ENCODE results near the gene PLPP7. TPM values are rescaled to one million over a fixed set of nuclear protein-coding genes. Genes with fewer than 3 reads are reported as not detected.

PLPP7 gene
- total RNA-seq, 1 experiment from 2014 or later = not detected

- Mint-ChIP-seq H3K4me1 (ENCODE audit: insufficient read depth, unreplicated experiment) (no peaks in the 10 kb centered on the region), H3K27ac (ENCODE audit: low read depth, unreplicated experiment) (no peak overlapping the region), H3K36me3 (ENCODE audit: insufficient read depth, unreplicated experiment) (no peaks in the 10 kb centered on the region), H3K27me3 (ENCODE audit: insufficient read depth, unreplicated experiment) (peaks cover 18% of the 10 kb centered on the region), H3K4me3 (ENCODE audit: unreplicated experiment) (no peak overlapping the region), H3K9me3 (ENCODE audit: unreplicated experiment) (no peaks in the 10 kb centered on the region)
- no peak for DNase-seq (ENCODE audit: unreplicated experiment)
- BruUV-seq (replicated peaks) = no TSS peak
- intact Hi-C loops (cut with micrococcal nuclease) = no loop called here
- ChIA-PET CTCF (interaction anchor here (0.9 to 1.0 kb wide), 2 partner anchors 31 to 57 kb away, joined by 3 to 4 read pairs; no protein-coding TSS in a partner anchor), POLR2A (interaction anchor here (0.6 to 0.7 kb wide), 2 partner anchors 42 to 44 kb away, joined by 3 to 4 read pairs; no protein-coding TSS in a partner anchor)
- TF ChIP-seq CTCF (IDR thresholded peaks at IDR 0.05; ENCODE audit: unreplicated experiment) = no peak
These were observed 3.4 kb downstream of the PLPP7 start for GRCh38 chr9:131292937-131293336.

- TF ChIP-seq CTCF (IDR thresholded peaks at IDR 0.05; ENCODE audit: unreplicated experiment) = no peak
- CTCF ChIA-PET = interaction anchor here (1.2 kb wide), 1 partner anchor 19 kb away, joined by 3 read pairs; no protein-coding TSS in a partner anchor
- no TSS peak for BruUV-seq (replicated peaks)
- POLR2A ChIA-PET = no interaction called here
- Mint-ChIP-seq H3K4me1 (ENCODE audit: insufficient read depth, unreplicated experiment) (no peaks in the 10 kb centered on the region), H3K4me3 (ENCODE audit: unreplicated experiment) (no peak overlapping the region), H3K9me3 (ENCODE audit: unreplicated experiment) (no peaks in the 10 kb centered on the region), H3K36me3 (ENCODE audit: insufficient read depth, unreplicated experiment) (no peaks in the 10 kb centered on the region), H3K27ac (ENCODE audit: low read depth, unreplicated experiment) (no peak overlapping the region), H3K27me3 (ENCODE audit: insufficient read depth, unreplicated experiment) (peaks cover 18% of the 10 kb centered on the region)
- intact Hi-C loops (cut with micrococcal nuclease) = no loop called here
- no peak for DNase-seq (ENCODE audit: unreplicated experiment)
These were observed 6.9 kb downstream of the PLPP7 start for GRCh38 chr9:131296460-131296859.

- Mint-ChIP-seq H3K36me3 (ENCODE audit: insufficient read depth, unreplicated experiment) (no peaks in the 10 kb centered on the region), H3K9me3 (ENCODE audit: unreplicated experiment) (no peaks in the 10 kb centered on the region), H3K27ac (ENCODE audit: low read depth, unreplicated experiment) (no peak overlapping the region), H3K4me1 (ENCODE audit: insufficient read depth, unreplicated experiment) (no peaks in the 10 kb centered on the region), H3K4me3 (ENCODE audit: unreplicated experiment) (no peak overlapping the region), H3K27me3 (ENCODE audit: insufficient read depth, unreplicated experiment) (peaks cover 18% of the 10 kb centered on the region)
- POLR2A ChIA-PET = no interaction called here
- intact Hi-C loops (cut with micrococcal nuclease) = no loop called here
- CTCF ChIA-PET = interaction anchor here (0.6 to 1.2 kb wide), 3 partner anchors 19 to 54 kb away, joined by 3 to 5 read pairs (median 3); no protein-coding TSS in a partner anchor
- no peak for DNase-seq (ENCODE audit: unreplicated experiment)
- no TSS peak for BruUV-seq (replicated peaks)
- no peak for TF ChIP-seq CTCF (IDR thresholded peaks at IDR 0.05; ENCODE audit: unreplicated experiment)
These were observed 7.5 kb downstream of the PLPP7 start for GRCh38 chr9:131296906-131297500.

GRCh38 chr9:131297903-131298302 lies 8.4 kb downstream of the PLPP7 start:
- no TSS peak for BruUV-seq (replicated peaks)
- CTCF ChIA-PET = interaction anchor here (1.2 kb wide), 1 partner anchor 18 kb away, joined by 3 read pairs; no protein-coding TSS in a partner anchor

More at GRCh38 chr9:131297903-131298302, 8.4 kb downstream of the PLPP7 start:
- TF ChIP-seq CTCF (IDR thresholded peaks at IDR 0.05; ENCODE audit: unreplicated experiment) = no peak
- no peak overlapping the region for H3K27ac Mint-ChIP-seq (ENCODE audit: low read depth, unreplicated experiment)
- DNase-seq (ENCODE audit: unreplicated experiment) = no peak
- no peaks in the 10 kb centered on the region for H3K9me3 Mint-ChIP-seq (ENCODE audit: unreplicated experiment)
- intact Hi-C loops (cut with micrococcal nuclease) = no loop called here
- no peaks in the 10 kb centered on the region for H3K4me1 Mint-ChIP-seq (ENCODE audit: insufficient read depth, unreplicated experiment)
- H3K4me3 Mint-ChIP-seq (ENCODE audit: unreplicated experiment) = no peak overlapping the region
- H3K27me3 Mint-ChIP-seq (ENCODE audit: insufficient read depth, unreplicated experiment) = peaks cover 18% of the 10 kb centered on the region
- POLR2A ChIA-PET = interaction anchor here (1.2 kb wide), 1 partner anchor 27 kb away, joined by 3 read pairs; no protein-coding TSS in a partner anchor
- no peaks in the 10 kb centered on the region for H3K36me3 Mint-ChIP-seq (ENCODE audit: insufficient read depth, unreplicated experiment)
